Measurements from ENCODE around the gene RFTN1.

- TF ChIP-seq HDAC3 (IDR thresholded peaks at IDR 0.05; ENCODE audit: borderline replicate concordance, partially characterized antibody) (no peak), ARID2 (IDR thresholded peaks at IDR 0.05) (no peak)
These were observed 239.6 kb downstream of the RFTN1 start for GRCh38 chr3:16273867-16274266.
